HG02642 (cell line): ENCODE data around the gene ILKAP.

Experiments used
- ATAC-seq: cut with Tn5 transposase; IDR thresholded peaks from one replicate; pipeline ENCODE4 v1.9.1; 2021; ENCODE audit warnings: mild to moderate bottlenecking; ENCODE audit not compliant: unreplicated experiment, poor library complexity

The ILKAP gene

DNA sequence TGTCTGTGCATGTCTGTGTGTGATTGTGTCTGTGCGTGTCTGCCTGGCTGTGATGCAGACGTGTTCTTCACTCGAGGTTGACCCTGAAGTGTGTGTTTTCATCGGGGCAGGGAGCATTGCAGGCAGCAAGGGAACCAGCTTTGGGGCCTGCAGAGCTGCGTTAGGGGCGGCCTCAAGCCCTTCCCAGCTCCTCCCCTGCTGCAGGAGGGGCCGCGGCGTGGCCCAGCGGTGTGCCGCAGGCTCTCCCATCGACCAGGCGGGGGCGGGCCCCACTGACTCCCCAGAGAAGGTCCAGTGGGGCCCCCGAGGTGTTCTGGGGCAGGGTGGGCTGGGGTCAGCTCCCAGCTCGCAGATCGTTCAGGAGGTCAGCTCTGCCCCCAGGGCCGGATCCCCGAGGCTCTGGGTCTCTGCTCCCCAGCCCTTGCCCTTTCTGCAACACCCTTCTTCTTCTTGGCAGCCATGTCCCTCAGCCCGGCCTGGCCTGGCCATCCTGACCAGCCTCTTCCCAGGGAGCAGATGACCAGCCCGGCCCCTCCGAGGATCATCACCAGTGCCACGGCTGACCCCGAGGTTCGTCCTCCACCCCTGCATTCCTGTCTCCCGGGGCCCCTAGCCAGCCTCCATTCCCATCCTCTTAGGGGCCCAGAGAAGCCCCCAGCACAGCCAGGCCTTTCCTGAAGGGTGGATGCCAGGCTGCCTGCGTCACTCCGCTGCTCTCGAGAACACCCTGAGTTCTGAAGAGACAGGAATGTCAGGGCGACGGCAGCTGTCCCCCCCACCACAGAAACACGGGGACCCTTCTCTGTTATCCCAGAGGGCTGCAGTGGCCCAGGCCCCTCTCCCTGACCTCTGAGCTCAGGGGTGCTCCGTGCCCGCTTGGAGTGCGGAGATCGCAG is 76.1 kb downstream of the ILKAP start:
- no peak for ATAC-seq

- no peak for ATAC-seq
Observed at GRCh38 chr2:238126775-238127164, 76.7 kb downstream of the ILKAP start.

DNA sequence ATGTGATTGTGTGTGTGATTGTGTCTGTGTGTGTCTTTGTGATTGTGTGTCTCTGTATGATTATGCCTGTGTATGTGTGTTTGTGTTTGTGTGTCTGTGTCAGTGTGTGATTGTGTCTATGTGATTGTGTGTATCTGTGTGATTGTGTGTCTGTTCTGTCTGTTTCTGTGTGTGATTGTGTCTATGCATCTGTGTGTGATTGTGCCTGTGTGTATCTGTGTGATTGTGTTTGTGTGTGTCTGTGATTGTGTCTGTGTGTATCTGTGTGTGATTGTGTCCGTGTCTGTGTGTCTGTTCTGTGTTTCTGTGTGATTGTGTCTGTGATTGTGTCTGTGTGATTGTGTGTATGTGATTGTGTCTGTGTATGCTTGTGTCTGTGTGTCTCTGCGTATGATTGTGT is 77.2 kb downstream of the ILKAP start:
- no peak for ATAC-seq

- ATAC-seq, result no peak
Observed at GRCh38 chr2:238125127-238125885, 78.2 kb downstream of the ILKAP start.

- no peak for ATAC-seq
Observed at GRCh38 chr2:238124488-238125126, 78.9 kb downstream of the ILKAP start.

DNA sequence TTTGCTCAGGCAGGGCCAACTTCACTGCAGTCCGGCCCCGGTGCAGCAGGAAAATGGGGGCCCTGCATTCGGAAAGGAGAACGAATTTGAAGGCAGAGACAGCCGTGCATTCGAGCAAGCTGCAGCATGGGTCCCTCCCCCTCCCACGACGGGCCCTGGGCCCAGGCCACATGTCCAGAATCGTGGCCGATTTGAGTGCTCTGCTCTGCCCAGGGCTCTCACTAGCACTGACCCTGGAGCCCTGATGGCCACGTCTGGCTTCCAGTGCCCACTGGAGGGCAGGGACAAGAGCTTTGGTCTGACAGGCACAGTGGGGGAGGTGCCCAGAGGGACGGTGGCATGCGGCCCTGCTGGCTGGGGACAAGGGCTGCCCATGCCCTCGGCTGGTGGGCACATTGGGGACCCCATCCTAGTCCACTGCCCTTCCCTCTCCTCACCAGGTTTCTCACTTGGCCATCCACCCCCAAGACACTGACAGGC is 79.5 kb downstream of the ILKAP start:
- ATAC-seq, result no peak

GRCh38 chr2:238123218-238123971 is 80.1 kb downstream of the ILKAP start:
- ATAC-seq, result no peak

DNA sequence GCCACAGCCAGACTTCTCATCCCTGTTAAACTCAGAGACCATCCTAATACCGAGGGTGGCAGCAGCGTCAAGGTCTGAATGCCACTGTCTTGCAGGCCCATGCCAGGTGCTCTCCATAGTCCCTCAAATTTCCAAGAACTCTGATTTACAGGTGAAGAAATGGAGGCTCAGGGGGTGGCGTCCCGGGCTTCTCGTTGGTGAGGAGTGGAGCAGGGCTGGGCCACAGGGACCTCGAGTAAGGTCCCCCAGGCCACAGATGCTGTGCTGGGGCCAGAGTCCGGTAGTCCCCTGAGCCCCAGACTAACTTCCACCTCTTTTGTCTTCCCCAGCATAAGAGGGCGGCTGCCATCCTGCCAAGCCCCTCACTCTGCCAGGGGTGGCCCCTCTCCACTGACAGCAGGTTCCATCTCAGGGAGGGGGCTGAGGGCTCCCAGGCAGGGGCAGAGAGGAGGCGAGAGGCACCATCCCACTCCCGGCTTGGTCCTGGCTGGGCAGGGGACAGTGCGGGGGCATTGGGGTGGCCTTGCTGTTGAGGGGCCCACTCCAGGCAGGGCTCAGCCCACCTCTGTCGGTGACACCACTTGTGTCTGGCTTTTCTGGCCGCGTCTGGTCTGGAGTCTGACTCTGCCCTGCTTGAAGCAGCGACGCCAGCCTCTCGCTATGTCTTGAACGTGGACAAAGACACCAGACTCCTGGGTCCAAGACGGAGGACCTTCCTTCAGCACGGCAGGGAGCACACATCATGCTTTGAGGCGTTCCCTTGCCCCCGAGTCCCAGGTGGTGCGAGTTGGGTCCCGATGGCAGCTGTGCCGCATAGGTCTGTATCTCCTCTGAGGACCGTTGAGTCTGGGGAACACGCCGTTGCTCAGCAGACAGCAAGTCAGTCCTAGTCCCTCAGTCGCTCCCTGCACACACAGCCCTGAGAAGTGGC is 80.9 kb downstream of the ILKAP start:
- ATAC-seq, result no peak

- ATAC-seq, result no peak
Observed at GRCh38 chr2:238121511-238122286, 81.8 kb downstream of the ILKAP start.

GRCh38 chr2:238120463-238121298 is 82.8 kb downstream of the ILKAP start:
- no peak for ATAC-seq
